ENCODE results near the gene ZFAND3.

ZFAND3 gene

GRCh38 chr6:38153798-38154345, 334.3 kb downstream of the ZFAND3 start:
- DNase-seq (ENCODE audit: low read depth in 3 of 3): no peak

GRCh38 chr6:38154731-38155130, 335.2 kb downstream of the ZFAND3 start:
- no peak for DNase-seq (ENCODE audit: low read depth in 3 of 3)

DNA sequence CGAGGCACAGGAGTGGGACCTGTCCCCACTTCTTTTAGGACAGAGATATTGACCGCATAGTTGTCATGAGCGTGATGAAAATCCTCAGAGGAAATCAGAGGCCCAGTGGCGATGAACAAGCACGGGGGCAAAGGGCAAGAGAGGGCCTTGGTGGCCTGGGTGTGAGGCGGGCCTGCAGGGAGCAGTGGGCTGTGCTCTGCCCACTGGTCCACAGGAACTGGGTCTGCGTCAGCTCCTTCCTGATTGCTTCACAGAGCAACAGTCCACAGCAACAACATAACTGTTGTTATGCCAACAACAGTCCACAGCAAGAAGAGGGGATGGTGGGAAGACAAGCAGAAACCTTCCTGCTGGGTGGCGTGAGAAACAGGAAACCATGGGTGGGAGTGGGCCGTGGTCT, 335.6 kb downstream of the ZFAND3 start:
- DNase-seq (ENCODE audit: low read depth in 3 of 3): no peak

DNA sequence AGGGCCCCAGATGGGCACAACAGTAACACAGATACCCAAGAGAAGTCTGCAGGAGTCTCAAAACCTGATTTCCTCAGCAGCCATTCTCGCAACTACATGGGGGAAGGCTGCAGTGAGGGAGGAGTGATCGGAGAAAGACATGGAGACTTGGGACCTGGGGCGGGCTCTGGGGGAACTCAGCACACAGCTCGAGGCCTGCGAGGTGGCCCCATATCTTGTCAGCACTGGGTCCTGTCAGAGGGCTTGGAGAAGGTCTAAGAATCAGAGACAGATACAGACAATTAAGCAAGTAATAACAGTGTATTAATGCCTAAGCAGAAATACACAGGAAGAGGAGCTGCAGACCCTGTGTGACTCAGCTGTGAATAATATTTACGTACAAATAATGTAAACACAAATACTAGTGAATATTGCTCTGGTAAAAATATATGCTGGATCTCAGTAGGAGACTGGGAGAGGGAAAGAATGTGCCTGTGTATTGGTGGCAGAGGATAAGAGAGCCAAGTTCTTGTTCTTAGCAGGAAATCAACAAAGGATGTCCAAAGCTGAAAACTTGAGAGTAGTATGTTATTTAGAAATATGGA, 336.2 kb downstream of the ZFAND3 start:
- no peak for DNase-seq (ENCODE audit: low read depth in 3 of 3)

DNA sequence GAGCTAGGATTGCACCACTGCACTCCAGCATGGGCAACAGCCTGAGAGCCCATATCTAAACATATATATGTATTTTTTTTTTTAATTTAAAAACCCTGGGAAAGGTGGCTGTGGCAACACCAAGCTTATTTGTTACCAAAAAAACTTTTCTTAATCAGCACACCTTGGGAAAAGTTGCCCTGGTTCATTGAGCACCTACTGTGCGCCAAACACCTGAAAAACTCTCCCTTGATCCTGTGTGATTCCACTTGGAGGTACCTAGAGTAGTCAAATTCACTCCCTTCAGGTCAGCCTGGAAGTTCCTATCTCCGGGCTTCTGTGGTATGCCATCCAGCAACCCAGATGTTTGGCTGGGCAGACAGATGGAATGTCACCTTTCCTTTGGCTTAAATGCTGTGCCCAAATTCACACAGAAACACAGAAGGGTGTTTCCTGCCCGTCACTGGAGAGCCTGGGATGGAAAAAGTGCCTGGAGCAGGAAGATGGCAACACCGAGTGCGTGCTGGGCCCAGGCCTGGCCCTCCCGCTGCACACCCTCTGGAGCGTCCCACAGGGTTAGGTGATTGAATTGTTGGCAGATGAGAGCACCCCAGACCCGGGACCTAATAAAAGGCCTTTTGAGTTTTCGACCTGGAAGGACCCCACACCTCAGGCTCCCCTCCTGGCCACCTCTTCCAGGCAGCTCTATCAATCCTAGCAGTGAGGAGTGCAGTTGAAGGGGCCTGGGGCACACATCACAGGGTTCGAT, 337.5 kb downstream of the ZFAND3 start:
- DNase-seq (ENCODE audit: low read depth in 3 of 3): no peak

DNA sequence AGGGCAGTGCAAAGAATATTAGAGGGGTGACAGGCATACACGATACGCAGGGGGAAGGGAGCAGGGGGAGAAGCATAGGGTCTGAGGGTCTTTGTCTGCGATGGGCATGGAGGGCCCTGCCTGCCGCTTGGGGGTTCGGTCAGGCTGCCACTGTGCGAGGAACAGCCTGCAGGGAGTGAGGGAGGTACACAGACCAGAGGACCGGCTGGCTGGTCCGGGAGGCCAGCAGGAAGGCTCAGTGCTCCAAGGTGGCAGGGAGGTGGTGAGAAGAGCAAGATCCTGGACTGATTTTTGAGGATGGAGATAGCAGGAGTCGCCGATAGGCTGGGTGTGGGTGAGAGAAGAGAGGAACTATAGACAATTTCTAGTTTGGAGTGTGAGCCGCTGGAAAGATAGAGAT, 338.4 kb downstream of the ZFAND3 start:
- DNase-seq (ENCODE audit: low read depth in 3 of 3): no peak

DNA sequence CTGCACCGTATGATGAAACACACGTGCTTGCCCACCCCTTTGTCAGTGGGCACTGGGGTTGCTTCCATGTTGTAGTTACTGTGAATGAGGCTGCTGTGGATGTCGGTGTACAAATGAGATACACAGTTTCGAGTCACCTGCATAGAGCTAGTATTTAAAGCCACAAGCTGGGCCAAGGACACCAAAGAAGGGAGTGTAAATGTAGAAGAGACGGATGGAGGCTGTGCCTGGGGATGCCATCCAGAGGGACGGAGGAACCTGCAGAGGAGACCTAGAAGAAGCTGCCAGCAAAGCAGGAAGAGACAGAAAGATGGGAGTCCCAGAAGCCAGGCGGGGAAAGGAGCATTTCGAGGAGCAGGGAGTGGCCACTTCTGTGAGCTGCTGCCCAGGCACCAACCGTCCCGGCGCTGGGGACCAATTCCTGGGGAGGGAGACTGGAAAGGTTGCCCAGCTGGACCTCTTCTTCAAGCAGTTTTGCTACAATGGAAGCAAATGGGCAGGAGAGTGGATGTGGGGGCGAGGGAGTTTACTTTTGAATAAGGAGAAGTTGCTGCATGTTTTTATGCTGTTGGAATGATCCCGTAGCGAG, 339.3 kb downstream of the ZFAND3 start:
- no peak for DNase-seq (ENCODE audit: low read depth in 3 of 3)

DNA sequence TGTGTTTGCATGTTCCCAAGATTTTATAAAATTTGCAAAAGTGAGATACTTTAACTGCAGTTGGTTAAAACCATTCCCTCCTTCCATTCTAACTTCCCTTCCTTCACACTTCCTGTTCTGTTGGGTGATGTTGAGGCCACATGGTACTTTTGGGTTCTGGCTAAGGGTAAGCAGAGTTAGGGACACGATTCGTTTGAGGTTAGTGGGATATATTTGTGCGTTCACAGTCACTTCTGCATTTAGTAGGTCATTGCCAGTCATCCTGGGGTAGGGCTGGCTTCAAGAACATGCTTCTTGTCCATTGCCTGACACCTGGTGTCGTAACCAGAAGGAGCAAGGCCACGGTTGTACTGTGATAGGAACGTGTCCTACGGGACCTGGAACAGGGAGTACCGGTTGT, 340.1 kb downstream of the ZFAND3 start:
- DNase-seq (ENCODE audit: low read depth in 3 of 3): no peak

DNA sequence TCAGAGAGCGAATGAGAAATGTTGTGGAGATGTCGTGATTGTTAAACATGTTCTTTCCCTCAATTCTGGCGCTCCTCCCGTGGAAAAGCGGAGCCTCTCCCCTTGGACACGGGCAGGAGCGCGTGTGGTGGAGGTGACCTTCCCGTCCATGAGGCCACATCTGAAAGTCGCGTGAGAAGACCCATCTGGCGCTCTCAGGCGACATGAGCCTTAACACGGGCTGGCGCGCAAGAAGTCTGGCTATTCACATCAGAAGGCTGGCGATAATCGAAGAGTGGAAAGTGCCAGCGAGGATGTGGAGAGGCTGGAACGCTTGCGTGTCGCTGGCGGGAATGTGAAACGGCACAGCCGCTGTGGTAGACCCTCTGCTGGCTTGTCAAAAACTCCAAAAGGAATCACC, 341.3 kb downstream of the ZFAND3 start:
- no peak for DNase-seq (ENCODE audit: low read depth in 3 of 3)

DNA sequence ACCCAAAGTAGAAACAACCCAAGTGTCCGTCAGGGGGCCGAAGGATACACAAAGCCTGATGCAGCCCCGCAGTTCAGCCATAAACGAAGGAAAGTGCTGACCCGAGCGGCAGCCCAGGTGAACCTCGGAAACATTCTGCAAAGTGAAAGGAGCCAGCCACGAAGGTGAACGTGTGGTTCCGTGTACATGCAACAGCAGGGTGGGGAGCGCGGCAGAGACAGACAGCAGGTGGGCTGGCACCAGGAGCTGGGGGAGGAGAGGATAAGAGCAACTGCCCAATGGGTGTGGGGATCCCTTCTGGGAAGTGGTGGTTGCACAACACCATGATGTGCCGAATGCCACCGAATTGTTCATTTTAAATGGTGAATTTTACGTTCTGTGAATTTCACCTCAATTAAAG, 341.8 kb downstream of the ZFAND3 start:
- no peak for DNase-seq (ENCODE audit: low read depth in 3 of 3)

DNA sequence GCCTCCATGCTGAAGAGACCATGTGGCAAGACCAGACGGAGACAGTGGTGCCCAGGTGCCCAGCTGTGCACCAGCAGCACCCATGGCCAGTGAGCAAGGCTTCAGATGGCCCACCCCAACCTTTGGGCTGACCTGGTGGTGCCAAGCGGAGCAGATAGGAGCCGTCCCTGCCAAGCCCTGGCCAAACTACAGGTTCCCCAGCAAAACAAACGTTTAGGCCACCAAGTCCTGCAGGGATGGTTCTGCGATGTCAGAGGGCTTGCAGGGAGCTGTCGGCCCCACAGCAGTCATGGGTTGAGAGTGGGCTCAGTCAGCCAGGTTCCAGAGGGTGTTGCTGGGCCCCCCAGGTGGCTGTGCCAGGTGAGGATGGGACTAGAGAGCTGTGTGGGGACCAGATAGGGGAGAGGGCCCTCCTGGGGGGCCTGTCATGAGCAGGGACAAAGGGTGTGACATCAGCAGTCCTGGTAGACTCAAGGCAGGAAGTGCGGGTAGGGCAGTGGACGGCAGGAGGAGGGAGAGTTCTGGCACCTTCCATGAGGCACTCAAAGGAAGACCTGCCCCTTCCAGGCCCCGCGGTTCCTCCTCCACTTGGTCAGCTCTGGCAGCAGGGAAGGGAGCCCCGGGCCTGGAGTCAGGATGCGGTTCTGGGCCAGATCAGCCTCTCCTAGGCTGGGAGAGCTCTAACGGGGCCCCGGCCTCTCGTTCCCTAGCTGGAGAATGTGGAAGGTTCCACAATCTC, 342.4 kb downstream of the ZFAND3 start:
- DNase-seq (ENCODE audit: low read depth in 3 of 3): no peak

- no peak for DNase-seq (ENCODE audit: low read depth in 3 of 3)
Observed at GRCh38 chr6:38162493-38163185, 343.1 kb downstream of the ZFAND3 start.

DNA sequence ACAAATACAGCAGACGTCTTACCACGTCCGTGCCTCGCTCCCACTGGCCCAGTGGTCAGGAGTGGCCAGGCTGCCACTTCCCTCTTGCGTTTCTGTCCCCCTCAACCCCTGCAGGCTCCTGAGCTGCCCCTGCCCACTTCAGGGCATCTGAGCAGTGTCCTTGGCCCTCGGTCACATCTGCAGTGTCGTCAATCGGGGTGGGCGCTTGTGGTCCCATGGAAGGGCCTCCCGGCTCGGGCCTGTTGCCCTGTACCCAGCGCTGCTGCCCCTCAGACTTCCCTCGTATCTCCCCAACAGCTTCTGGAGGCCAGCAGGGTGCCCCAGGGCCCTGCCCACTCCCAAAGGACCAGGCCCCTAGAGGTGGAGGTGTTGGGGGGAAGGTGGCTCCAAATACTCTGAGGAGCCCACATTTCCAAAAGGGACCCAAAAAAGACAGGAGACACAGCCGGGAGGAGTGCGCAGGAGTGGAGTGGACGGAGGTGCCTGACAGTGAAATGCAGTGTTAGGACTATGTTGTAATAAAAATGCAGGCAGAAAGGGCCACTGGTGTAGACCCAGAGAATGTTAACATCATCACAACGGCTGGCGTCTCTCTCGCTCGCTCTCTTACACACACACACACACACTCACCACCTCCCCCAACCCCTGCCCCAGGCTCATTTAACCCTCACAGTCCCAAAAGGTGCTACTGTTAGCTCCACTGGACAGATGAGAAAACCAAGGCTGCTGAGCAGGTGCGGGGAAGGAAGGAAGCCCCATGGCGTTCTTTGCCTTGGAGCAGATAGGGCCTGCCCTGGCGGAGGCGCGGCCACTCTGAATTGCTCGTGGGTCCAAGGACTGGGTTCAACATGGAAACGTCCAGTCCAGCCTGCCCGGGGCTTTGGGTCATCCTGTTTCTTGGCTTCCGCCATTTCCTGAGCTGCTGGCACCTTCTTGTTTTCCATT, 343.9 kb downstream of the ZFAND3 start:
- DNase-seq (ENCODE audit: low read depth in 3 of 3): no peak

DNA sequence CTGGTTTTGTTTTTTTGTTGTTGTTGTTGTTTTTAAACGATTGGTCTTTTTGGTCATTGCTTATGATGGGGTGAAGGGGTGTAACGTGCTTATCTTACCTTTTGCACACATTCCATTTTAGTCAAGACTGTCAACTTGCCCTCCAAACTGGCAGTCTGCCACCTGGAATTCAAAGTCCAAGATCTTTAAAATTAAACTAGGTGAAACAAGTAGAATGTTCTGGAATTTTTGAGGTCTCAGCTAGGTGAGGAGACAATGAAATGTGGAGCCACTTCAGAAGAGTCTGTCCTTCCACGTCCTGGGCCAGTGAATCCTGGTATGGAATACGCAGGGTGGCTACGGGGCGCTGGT, 344.6 kb downstream of the ZFAND3 start:
- DNase-seq (ENCODE audit: low read depth in 3 of 3): no peak

- no peak for DNase-seq (ENCODE audit: low read depth in 3 of 3)
Observed at GRCh38 chr6:38164671-38165108, 345.2 kb downstream of the ZFAND3 start.

GRCh38 chr6:38166411-38167240, 347.1 kb downstream of the ZFAND3 start:
- DNase-seq (ENCODE audit: low read depth in 3 of 3): no peak

DNA sequence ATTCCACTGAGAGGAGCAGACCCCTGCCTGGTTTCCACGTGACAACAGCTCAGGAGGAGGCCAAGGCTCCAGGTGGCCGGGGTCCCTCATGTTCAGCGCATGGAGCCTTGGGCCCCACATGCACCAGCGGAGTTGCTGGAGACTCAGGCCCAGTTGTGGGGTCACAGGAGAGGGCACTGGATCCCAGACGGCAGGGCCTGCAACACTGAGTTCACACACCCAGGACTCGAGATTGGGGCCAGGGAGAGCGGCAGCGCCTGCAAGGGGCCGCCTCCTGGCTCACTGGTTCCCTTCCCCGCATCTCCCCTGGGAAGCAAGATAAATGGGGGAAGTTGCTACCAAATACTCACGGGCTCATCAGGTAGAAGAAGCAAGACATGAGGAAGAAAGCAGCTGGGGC, 348.1 kb downstream of the ZFAND3 start:
- no peak for DNase-seq (ENCODE audit: low read depth in 3 of 3)

DNA sequence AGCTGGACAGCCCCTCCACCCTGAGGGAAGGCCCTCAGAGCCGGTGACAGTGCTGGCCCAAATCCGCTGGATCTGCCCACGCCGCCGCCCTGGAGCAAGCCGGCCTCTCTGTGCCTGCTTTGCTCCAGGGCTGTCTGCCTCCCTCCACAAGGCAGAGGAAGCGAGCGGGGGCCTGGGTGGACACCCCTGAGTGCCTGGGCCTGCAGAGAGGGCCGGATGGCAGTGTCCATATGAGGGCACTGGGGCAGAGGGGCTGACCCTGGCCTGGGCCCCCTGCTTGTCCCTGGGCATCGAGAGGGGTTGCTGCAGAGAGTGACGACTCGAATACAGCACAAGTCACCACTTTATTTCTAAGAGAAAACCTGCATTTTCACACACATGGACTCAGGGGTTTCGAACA, 348.6 kb downstream of the ZFAND3 start:
- DNase-seq (ENCODE audit: low read depth in 3 of 3): no peak

DNA sequence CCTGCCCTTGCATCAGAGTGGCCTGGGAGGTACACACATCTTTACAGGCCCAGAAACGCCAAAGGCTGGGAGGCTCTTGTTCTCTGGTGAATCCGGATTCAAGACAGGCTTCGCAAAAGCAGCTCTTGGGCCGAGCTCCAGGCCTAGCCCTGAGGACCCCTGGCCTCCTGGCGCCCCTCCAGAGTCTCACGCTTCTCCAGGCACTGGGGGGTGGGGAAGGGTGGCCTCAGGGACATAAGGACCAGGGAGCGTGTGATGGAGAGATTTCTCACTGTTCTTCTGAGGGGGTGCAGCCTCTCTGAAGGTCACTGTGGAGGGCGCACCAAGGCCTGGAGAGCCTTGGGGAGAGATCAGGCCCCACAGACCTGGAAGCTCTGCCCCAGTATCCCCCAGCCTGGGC, 349.2 kb downstream of the ZFAND3 start:
- DNase-seq (ENCODE audit: low read depth in 3 of 3): no peak
